ENCODE data around the gene AP1M1. TPM values are rescaled to one million over a fixed set of nuclear protein-coding genes. Genes with fewer than 3 reads are reported as not detected.

AP1M1 gene
- total RNA-seq, 2 donors from 2014 or later = 20.0 to 24.4 TPM

GRCh38 chr19:16161840-16162239 is 35.9 kb upstream of the AP1M1 start:
- H3K9ac ChIP-seq (ENCODE audit: low read depth in 2 of 2, low read length in 2 of 2) = no peak overlapping the region
- no peaks in the 10 kb centered on the region for H3K9me3 ChIP-seq
- no peaks in the 10 kb centered on the region for H3K27me3 ChIP-seq
- H3K4me3 ChIP-seq = no peak overlapping the region
- TF ChIP-seq, protein P1, sequence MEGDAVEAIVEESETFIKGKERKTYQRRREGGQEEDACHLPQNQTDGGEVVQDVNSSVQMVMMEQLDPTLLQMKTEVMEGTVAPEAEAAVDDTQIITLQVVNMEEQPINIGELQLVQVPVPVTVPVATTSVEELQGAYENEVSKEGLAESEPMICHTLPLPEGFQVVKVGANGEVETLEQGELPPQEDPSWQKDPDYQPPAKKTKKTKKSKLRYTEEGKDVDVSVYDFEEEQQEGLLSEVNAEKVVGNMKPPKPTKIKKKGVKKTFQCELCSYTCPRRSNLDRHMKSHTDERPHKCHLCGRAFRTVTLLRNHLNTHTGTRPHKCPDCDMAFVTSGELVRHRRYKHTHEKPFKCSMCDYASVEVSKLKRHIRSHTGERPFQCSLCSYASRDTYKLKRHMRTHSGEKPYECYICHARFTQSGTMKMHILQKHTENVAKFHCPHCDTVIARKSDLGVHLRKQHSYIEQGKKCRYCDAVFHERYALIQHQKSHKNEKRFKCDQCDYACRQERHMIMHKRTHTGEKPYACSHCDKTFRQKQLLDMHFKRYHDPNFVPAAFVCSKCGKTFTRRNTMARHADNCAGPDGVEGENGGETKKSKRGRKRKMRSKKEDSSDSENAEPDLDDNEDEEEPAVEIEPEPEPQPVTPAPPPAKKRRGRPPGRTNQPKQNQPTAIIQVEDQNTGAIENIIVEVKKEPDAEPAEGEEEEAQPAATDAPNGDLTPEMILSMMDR (IDR thresholded peaks at IDR 0.05) = no peak
- H3K36me3 ChIP-seq = no peaks in the 10 kb centered on the region
- DNase-seq = no peak
- no peak overlapping the region for H3K27ac ChIP-seq
- intact Hi-C loops (cut with DNase I) = no loop called here
- no peaks in the 10 kb centered on the region for H3K4me1 ChIP-seq

- Histone ChIP-seq H3K4me3 (no peak overlapping the region), H3K27ac (no peak overlapping the region), H3K27me3 (no peaks in the 10 kb centered on the region), H3K9ac (ENCODE audit: low read depth in 2 of 2, low read length in 2 of 2) (no peak overlapping the region), H3K36me3 (no peaks in the 10 kb centered on the region), H3K9me3 (no peaks in the 10 kb centered on the region), H3K4me1 (no peaks in the 10 kb centered on the region)
- TF ChIP-seq, protein P1 (IDR thresholded peaks at IDR 0.05) = no peak
- no peak for DNase-seq
- intact Hi-C loops (cut with DNase I) = no loop called here
Observed at GRCh38 chr19:16164222-16164890, 33.4 kb upstream of the AP1M1 start.

DNA sequence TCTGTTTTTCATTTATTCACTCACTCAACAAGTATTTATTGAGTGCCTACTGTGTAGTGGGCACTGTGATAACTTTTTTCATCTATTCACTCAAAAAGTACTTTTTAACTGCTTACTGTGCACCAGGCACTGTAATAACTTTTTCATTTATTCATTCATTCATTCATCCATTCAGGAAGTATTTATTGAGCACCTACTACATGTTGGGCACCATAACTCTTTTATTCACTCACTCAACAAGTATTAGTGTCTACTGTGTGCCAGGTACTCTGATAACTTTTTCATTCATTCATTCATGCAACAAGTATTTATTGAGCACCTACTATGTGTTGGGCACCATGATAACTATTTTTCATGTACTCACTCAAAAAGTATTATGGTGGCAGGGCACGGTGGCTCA is 31.3 kb upstream of the AP1M1 start:
- H3K9me3 ChIP-seq = no peaks in the 10 kb centered on the region
- H3K36me3 ChIP-seq = no peaks in the 10 kb centered on the region
- H3K27me3 ChIP-seq = no peaks in the 10 kb centered on the region
- intact Hi-C loops (cut with DNase I) = no loop called here
- no peak for DNase-seq
- TF ChIP-seq, protein P1 (IDR thresholded peaks at IDR 0.05) = no peak
- no peaks in the 10 kb centered on the region for H3K4me1 ChIP-seq
- H3K4me3 ChIP-seq = no peak overlapping the region
- no peak overlapping the region for H3K9ac ChIP-seq (ENCODE audit: low read depth in 2 of 2, low read length in 2 of 2)
- H3K27ac ChIP-seq = no peak overlapping the region

DNA sequence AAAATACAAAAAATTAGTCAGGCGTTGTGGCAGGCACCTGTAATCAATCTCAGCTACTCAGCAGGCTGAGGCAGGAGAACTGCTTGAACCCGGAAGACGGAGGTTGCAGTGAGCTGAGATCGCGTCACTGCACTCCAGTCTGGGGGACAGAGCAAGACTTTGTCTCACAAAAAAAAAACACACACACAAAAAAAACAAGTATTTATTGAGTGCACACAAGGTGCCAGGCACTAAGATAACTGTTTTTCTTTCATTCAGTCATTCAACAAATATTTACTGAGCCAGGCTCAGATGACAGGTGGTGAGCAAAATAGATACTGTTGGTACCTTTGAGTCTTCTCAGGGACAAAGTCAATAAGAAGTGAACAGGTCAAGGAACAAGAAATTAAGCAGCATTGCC is 30.7 kb upstream of the AP1M1 start:
- DNase-seq = no peak
- intact Hi-C loops (cut with DNase I) = no loop called here
- Histone ChIP-seq H3K4me3 (no peak overlapping the region), H3K4me1 (no peaks in the 10 kb centered on the region), H3K36me3 (no peaks in the 10 kb centered on the region), H3K27ac (no peak overlapping the region), H3K9ac (ENCODE audit: low read depth in 2 of 2, low read length in 2 of 2) (no peak overlapping the region), H3K27me3 (no peaks in the 10 kb centered on the region), H3K9me3 (no peaks in the 10 kb centered on the region)
- TF ChIP-seq, protein P1 (IDR thresholded peaks at IDR 0.05) = no peak

DNA sequence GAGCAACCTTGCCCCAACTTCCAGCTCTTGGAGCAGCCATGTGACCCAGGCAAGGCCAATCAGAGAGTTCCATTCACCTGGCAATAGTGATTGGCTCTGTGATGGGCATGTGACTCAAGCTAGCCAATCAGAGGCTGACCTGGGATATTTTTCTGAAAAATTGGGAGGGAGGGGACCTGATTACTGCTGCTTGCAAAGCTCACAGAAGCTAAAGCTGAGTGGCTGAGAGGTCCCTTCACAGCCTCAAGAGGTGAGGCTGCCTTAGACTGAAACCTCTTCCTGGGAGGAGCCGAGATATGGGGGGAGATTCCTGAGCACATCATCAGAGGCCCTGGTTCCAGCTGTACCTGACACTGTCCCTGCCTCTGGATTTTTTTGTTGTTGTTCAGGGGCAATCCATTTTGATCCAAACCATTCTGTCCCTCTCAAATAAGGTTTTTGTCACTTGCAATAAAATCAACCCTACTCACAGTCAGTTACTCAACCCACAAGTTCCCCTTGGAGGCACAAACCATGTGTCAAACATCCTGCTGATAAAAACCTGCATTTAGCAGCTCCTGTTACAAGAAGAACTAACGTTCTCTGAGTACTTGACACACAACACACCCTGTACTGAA is 29.1 kb upstream of the AP1M1 start:
- Histone ChIP-seq H3K4me3 (no peak overlapping the region), H3K9me3 (no peaks in the 10 kb centered on the region), H3K9ac (ENCODE audit: low read depth in 2 of 2, low read length in 2 of 2) (no peak overlapping the region), H3K27me3 (no peaks in the 10 kb centered on the region), H3K4me1 (no peaks in the 10 kb centered on the region), H3K36me3 (no peaks in the 10 kb centered on the region), H3K27ac (no peak overlapping the region)
- intact Hi-C loops (cut with DNase I) = no loop called here
- TF ChIP-seq, protein P1 (IDR thresholded peaks at IDR 0.05) = no peak
- DNase-seq = no peak

Data from colonic mucosa (tissue), 4 donors.